ENCODE measurements around the gene PSMC5.
A peak's percentile ranks its signal among the peaks of the same experiment; 100 is the strongest.
"Not testable (repeated sequence)": the region's sequence is repeated elsewhere in the genome, so short reads cannot be mapped to it uniquely, and the experiment has no call there.

Gene PSMC5

DNA sequence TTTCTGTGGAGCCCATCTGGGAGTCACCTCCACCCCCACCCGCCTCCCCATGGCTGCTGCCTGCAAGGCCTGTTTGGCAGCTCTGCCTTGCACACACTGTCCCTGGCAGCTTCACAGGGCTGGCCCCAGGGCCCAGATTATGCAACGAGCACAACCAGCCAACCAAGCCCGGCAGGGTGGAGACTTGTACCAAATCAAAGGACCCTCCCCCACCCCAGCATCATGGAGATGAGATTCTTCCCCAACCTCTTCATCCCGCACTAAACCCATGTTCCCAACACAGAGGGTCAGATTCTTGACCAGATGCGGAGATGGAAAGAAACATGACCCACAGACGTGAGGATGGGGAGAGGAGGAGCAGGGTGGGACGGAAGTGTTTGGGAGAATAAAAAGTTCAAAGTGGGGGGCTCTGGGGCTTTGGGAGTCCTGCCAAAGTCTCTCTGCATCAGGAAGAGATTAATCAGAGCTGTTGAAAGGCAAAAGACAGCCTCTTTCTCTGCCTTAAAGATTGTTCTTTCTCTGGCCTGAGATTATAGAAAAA lies 11.5 kb downstream of the PSMC5 start:
- DNase-seq (ENCODE audit: low spot score) = no peak

DNA sequence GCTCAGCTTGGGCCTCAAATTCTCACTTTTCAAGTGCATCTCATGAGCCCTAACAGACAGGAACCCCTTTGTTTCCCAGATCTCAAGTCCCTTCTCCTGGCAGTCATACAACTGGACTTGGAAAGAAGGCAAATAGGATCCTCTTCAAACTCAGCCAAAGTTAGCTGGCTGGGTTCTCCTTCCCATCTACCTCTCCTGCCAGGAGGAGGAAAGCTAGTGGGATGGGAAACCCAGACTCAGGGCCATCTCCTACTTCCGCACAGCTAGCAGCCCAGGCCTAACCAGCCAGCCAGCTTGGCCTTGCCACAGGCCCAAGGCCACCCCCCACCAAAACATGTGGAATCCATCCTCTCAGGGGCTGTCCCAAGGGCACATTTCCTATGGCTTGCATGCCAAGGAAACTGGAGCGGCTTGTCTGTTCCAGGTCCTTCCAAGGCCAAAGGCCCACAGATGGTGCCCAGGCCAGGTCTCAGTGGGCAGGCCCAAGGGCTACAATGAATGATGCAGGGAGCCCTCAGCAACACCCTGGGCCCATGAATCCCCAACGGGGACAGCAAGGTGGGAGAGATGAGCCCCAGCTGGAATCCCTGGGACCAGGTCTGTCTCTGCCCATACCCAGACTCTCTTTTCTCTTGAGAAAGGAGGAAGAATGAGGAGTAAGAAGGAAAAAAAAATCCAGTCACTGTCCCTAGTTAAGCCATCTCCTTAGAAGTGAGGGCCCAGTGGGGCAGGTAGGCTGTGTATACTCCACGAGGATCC lies 13.5 kb downstream of the PSMC5 start:
- no peak for DNase-seq (ENCODE audit: low spot score)

DNA sequence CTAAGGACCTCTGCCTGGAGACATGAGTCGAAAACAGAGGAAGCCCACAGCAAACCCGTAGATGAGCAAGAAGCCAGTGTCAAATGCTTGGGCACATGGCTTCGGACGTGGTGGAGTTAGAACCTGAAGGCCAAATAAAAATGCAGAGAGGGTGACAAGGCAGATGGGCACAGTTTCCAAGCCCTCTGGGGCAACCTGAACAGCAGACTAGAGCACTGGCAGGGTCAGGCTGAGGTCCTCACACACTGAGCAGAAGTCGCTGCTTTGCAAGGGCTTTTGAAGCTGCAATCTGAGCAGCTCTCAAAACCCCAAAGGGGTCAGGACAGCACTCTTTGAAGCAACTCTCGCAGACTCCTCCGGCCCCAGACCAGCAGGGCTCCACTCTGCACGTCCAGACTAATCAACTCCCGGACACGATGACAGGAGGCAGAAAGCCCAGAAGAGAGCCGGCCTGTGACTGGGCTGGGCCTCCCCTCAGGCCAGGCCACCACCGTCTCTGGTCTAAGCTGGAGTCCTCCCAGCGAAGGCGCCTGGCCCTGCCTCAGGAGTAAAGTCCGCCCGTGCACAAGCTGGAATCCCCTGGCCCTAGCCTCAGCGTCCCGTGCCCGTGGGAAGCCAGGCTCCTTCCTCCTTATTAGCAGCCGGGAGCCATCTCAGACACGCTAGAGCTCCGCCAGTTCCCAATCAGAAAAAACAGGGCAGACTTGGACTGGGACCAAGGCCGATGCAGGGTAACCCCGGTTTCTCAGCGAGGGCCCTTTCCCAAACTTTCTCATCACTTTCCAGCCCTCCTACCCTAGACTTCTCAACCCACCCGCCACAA lies 14.3 kb downstream of the PSMC5 start:
- DNase-seq (ENCODE audit: low spot score) = peak; percentile 94

DNA sequence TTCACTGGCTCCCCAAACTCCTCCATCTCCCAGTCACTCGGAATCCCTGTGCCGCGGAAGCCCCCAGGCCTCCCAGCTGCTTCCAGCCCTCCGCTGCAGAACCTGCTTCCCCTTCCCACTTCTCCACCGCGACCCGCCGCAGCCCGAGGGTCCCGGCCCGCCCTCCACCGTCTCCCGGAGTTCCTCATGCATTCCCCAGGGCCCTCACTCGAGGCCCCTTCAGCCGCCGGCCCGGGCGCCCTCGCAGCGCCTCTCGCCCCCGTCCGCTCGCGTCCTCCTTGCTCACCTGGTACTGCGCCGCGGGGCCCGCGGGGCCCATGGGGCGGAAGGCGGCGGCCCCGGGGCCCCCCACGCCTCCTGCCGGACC lies 14.9 kb downstream of the PSMC5 start:
- DNase-seq (ENCODE audit: low spot score) = no peak

DNA sequence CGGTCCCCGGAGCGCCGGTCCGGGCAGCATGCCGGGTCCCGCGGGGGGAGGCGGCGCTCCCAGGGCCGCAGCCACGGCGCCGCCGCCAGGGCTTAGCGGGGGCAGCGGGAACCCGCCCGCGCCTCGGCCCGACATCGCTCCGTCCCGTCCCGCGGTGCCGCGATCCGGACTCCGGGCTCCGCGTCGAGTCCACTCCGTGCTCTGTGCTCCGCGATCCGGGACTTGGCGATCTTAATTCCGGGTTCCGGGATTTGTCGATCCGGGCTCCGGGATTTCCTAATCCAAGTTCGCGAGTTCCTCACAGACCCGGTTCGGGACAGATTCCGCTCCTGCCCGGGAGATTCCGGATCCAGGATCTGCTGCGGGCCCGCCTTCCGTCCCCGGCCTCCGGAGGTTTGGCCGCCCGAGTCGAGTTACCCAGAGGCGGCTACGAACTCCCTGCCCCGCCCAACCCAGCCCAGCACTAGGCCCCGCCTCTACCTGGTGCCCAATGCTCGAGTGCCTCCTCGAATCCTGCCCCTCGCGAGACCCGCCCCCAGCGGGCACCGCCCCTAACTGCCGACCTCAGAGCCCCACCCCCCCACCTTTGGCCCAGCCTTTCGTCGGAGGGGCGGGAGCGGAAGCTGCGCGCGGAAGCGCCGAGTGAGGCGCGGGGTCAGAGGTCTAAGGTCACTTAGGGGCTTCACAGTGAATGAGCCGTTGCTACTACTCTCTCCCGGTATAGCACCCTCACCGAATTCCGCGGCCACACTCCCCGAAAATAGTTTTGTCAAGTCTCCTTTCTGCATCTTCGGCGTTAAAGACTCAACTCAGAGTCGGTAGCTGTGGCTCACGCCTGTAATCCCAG lies 15.5 kb downstream of the PSMC5 start, which contains the start of gene SMARCD2:
TSS of gene SMARCD2 (minus strand) at position 146 of the 847 bp plus-strand sequence. CDS start at position 135, 11 bp downstream.
- peak; percentile 98 for DNase-seq (ENCODE audit: low spot score)

DNA sequence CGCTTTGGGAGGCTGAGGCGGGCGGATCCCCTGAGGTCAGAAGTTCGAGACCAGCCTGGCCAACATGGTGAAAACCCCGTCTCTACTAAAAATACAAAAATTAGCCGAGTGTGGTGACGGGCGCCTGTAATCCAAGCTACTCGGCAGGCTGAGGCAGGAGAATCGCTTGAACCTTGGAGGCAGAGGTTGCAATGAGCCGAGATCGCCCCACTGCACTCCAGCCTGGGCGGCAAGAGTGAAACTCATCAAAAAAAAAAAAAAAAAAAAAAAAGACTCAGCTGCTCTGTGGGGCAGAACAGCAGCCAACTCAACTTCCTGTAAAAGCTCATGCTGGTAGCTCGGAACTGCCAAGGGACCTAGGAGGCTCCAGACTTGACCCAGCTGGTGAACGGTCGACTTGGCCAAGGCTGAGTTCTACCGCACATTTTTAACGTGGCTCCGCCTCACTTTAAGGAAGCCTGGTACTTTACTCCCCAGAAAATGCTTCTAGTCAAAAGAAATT lies 16.2 kb downstream of the PSMC5 start:
- not testable (repeated sequence) for DNase-seq (ENCODE audit: low spot score)

DNA sequence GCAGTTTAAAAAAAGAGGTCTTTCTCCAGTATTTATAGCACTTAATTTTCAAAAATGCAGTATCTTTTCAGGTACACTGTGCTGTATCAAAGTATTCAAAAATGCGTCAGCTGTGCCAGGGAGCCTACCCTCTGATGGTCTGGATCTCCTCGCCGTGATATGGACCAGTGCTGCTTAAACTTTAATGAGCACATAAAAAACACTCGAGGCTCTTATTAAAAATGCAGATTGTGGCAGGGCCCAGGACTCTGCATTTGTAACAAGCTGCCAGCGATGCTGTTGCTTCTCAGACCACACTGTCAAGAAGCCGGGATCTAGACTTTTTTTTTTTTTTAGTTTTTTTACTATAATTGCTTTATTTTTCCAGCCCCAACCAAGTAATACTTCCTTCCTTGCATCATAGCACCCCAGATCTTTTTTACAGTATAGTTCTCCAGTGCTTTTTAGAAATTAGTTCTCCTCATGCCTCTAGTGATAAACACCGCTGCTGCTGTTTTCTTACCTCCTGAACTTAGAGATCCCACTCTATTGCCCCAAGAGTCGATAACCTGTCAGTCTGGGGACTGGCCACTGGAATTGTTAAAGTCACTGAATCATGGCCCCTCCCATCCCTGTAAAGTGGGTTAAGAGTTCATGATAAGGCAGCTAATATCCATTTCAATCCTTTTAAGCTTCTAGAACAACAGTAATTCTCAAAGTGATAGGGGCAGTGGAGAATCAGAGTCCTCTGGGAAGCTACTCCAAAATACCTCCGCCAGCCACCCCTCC lies 16.9 kb downstream of the PSMC5 start:
- DNase-seq (ENCODE audit: low spot score) = no peak

DNA sequence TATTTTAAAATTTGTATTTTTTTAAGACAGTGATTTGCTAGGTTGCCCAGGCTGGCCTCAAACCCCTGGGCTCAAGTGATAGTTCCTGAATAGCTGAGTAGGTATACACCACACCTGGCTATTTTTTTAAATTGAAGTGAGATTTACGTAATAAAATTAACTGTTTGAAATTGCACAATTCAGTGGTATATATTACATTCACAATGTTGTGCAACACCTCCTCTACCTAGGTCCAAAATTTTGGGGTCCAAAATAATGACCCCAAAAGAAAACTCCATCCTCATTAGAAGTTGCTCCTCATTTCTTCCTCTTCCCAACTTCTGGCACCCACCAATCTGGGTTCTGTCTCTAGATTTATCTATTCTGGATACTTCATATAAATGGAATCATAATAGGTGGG lies 18.3 kb downstream of the PSMC5 start:
- DNase-seq (ENCODE audit: low spot score) = no peak

DNA sequence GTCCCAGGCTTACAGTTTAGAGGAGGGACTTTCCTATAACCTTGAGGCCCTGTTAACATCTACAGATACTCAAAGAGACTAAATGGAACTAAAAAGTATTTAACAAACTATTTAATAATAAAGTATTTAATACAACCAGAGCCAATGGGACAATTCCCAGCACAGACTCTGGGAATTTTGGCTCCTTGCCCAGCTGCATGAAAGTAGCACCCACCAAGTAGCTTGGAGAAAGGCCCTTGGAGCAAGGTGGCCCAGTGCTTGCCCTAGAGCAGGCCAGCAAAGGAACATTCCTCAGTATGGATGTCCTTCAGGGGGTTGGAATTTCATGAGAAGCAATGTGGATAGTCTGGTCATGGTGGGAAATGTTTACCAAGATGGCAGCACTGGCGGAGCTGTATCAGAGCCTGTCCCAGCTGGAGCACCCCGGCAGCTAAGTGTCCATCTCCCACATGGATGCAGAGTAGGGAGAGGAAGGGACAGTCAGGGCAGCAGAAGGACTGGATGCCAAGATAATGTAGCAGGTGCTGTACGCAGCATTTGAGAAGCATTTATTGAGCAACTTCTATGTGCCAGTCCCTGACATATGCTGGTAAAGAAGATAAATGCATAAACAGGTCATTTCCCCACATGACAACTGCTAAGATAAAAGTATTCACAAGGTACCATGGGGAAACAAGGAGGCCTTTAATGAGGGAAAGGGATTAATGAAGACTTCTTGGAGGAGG lies 20.5 kb downstream of the PSMC5 start:
- DNase-seq (ENCODE audit: low spot score) = no peak

DNA sequence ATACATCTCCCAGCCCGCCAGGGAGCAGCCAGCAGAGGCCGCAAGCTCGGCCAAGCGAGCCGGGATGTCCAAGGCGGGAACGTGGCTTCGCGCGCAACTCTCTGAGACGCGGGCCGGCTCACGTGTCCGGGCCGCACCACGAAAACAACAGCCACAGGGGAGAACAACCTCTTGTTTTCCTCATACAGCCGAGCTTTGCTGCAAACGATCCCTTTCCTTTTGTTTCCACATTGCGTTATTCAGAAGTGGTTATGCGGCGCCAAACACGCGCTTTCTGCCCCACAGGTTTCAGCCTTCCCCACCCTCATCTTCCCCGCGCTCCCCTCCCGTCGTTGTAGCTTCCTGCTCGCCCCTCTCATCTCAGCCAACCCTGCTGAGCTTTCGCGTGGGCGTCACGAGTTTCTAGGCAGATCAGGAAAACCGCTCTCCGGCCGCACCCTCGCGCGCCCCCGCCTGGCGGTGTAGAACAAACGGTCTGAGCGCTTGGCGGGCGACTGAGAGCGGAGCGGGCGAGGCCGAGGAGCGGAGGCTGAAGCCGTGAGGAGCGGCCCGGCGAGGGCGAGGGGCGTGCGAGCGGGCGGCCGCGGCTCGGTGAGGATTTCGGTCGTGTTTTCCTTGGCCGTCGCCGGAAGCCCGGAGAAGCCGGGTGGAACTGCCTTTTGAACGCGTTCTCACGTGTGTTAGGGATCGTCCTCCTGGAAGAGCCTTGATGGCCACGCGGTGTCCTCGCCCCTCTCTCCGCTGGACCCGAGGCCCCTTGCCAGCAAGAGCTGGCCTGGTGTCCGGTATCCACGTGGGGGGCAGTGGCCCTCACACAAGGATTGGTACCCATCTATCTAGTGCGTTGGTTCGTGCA lies 21.8 kb downstream of the PSMC5 start:
- peak; percentile 68 for DNase-seq (ENCODE audit: low spot score)

DNA sequence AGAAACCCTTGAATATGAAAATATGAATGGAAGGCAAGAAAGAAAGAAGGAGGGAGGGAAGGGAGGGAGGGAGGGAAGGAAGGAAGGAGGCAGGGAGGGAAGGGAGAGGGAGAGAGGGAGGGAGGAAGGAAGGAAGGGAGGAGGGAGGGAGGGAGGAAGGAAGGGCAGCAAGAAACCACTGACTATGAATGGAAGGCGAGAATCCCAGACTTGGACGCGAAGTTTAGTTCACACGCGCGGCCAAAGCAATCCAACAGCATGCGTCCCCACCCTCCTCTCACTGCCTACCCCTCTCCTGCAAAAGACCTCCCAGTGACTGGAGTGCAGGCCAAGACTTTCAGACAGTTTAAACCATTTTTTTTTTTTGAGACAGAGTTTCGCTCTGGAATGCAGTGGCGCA lies 23.2 kb downstream of the PSMC5 start:
- DNase-seq (ENCODE audit: low spot score) = no peak

DNA sequence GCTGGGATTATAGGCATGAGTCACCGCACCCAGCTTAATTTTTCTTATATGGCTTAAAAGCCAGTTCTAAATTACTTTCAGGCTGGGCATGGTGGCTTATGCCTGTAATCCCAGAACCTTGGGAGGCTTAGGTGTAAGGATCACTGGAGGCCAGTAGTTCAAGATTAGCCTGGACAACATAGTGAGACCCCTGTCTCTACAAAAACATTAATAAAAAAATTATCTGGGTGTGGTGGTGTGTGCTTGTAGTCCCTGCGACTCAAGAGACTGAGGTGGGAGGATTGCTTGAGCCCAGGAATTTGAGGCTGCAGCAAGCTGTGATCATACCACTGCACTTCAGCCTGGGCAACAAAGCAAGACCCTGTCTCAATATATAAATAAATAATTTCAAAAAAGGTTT lies 26.0 kb downstream of the PSMC5 start:
- no peak for DNase-seq (ENCODE audit: low spot score)

DNA sequence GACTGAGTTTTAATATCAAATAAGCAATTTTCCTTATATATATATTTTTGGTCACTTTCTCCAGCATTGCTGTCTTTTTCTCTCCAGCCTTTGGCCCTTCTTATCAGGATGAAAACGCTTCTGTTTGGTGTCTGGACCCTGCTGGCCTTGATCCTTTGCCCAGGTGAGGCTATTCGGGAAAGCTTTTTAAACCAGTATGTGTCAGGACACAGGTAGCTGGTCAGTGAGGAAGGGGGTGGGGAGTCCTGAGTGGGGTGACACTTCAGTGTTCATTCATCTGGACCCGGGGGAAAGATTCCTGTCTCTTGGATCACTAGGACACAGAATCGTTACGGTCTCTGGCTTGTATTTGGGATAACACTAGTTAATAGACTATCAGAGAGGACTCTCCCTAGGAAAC lies 27.5 kb downstream of the PSMC5 start:
- DNase-seq (ENCODE audit: low spot score) = no peak

DNA sequence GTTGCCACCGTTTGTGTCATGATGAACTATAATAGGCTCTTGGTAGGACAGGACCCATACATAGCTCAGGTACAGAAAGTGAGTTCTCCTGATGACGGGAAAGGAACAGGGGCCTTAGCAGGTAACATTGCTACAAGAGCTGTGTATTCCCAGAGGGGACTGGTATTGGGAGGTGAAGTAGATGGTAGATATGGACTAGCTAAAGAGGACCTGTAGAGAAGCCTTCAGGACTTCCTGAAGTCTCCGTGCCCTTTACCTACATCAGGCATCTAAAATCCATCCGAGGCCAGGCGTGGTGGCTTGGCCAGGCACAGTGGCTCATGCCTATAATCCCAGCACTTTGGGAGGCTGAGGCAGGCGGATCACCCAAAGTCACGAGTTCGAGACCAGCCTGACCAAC lies 28.0 kb downstream of the PSMC5 start:
- no peak for DNase-seq (ENCODE audit: low spot score)

DNA sequence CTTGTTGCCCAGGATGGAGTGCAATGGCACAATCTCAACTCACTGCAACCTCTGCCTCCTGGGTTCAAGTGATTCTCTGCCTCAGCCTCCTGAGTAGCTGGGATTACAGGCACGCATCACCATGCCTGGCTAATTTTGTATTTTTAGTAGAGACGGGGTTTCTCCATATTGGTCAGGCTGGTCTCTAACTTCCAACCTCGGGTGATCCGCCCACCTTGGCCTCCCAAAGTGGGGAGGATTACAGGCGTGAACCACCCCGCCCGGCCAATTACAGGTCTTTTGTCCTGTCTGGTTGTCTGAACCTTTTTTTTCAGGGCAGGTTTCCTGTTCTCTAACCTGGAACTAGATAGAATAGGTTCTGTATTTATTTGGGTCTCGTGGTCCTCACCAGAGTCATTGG lies 29.2 kb downstream of the PSMC5 start:
- DNase-seq (ENCODE audit: low spot score) = not testable (repeated sequence)

DNA sequence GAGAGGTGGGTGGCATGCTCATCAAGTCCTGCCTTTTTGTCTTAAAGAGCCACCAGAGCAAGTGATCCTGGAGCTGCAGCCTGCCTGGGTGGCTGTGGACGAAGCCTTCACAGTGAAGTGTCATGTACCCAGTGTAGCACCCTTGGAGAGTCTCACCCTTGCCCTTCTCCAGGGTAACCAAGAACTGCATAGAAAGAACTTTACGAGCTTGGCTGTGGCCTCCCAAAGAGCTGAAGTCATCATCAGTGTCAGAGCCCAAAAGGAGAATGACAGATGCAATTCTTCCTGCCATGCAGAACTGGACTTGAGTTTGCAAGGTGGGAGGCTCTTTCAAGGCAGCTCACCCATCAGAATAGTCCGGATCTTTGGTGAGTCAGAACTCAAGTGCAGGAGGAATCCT lies 32.0 kb downstream of the PSMC5 start:
- DNase-seq (ENCODE audit: low spot score) = no peak

DNA sequence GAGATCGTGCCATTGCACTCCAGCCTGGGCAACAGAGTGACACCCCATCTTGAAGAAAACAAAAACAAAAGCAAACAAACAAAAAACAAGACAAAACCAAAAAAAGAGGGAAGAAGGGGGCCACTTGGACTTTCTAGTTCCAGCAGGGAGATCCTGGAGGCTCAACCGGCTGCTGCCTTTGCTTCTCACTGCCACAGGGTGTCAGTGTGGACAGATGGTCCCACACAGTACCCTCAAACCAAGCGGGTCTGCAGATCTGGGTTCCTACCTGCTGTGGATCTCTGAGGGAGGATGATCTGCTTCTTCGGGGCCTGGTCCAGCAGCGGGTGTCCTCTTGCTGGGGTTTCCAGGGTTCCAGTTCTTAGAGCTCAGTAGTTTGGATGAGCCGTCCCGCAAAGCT lies 39.4 kb downstream of the PSMC5 start:
- DNase-seq (ENCODE audit: low spot score) = not testable (repeated sequence)

DNA sequence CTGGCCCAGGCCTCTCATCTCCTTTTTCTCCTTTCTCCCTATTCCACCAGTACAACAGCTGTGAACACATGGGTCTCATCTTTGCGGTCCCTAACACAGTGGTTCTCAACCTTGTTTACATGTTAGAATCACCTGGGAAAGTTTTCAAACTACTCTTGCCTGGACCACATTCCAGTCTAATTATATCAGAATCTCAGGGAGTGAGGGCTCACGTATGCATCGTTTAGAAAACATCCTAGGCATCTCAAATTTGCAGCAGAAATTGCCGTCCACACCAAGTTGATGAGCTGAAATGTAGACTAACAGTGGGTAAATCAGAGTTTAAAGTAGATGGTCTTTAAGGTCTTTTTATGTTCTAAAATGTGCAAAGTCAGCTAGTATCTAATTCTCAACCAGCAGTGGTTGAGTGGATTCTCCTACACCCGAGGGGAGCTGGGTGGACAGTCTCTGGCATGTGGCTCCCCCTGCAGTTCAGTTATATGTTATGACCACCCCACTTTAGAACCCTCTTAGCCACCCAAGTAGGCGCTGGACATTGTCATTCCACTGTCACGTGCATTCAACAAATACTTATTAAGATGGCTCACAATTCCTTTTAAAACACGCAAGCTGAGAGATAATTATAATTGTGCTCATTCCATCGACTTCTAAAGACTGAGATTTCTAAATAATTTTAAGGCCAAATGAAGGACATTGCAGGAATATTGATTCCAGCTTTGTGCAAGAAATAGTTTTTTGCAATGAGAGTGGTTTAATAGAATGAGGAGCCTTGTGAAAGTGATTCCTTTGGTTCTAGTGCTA lies 42.5 kb downstream of the PSMC5 start:
- not testable (repeated sequence) for DNase-seq (ENCODE audit: low spot score)

Data from SK-N-DZ (cell line).